Measurements from ENCODE around the gene JSRP1.

The JSRP1 gene

GRCh38 chr19:2232286-2233151, 23.7 kb downstream of the JSRP1 start:
- DNase-seq = no peak

DNA sequence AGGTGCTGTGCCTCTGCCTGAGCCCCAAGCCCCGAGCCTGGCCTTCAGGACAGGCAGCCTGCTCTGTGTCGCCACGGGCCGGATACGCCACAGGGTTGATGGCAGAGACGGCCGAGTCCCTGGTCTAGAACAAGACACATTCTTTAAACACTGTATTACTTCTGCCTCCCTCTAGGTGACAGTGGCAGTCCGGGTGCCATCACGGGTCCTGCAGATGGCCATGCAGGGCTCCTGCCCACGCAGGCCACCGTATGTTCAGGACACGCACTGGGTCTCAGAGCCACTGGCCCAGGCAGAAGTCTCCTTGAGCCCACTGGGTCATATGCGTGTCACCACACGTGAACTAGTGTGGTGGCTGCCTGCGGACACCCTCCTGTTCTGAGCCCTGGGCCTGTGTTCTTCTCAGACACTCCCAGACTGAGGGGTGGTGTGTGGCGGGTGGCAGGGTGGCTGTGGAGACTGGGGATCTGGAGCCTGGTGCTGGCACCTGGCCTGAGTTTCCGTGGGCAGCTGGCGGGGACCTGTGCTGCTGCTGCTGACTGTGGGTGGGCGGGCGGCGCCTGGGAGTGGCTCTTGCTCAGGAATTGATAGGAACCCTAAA, 24.5 kb downstream of the JSRP1 start:
- DNase-seq = no peak

GRCh38 chr19:2230807-2231533, 25.2 kb downstream of the JSRP1 start:
- DNase-seq = no peak

DNA sequence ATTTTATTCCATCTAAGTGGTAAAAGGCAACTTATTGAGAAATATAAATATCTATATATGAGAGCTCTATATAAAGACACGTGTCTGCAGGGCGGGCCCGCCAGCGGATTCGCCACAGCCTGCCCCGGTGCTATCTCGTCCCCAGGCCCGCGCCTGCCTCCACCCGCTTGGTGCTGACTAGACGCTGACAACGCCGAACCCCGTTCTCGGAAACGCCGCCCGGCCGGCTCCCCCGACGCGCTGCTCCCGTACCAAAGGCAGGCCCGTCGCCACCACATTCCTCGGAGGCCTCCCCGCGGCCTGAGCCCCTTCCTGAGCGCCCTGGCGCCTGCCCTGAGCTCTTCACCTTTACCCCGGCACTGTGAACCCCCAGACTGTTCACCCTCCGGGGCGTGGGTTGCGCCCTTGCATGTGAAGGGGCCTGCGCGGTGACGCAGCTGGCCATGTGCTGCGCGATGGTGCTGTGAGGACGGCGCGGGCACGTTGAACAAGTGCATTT, 26.1 kb downstream of the JSRP1 start:
- no peak for DNase-seq

DNA sequence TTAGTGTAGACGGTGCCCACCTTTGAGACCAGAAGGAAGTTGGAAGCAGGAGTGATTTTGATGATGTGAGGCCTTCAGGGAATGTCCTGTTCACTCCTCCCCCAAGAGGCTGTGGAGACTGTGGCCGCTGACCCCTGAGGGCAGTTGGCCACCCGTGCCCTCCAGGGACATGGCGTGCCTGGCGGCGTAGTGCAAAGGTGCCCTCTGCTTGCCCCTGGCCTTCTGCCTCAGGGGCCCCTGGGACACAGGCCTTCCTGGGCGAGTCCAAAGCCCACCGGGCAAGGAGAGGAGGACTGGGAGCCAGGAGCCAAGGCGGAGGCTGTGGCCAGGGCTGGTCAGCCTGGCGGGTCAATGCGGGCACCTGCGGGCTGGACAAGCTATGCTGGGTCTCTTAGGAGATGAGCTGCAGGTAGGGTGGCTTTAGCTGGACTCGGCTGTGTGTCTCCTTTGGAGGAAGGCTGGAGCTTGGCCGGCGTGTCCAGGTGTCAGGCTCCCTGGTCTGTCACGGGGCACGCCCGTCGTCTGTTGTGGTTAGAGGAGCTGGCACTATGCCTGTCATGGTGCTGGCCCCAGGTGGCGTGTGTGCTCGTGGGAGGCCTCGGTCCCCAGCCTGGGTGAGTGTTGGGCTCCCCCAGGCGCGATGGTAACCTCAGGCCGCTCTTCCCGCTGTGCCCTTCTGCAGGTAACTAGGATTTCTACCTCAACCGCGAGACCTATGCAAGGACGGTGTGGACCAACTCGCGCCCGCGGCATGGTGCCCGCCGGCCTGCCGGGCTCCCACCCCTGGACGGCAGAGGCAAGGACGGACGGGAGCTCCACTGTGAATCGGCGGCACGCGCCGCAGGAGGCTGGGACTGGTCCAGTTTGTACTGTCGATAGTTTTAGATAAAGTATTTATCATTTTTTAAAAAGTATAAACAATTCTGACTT, 26.8 kb downstream of the JSRP1 start:
- no peak for DNase-seq

DNA sequence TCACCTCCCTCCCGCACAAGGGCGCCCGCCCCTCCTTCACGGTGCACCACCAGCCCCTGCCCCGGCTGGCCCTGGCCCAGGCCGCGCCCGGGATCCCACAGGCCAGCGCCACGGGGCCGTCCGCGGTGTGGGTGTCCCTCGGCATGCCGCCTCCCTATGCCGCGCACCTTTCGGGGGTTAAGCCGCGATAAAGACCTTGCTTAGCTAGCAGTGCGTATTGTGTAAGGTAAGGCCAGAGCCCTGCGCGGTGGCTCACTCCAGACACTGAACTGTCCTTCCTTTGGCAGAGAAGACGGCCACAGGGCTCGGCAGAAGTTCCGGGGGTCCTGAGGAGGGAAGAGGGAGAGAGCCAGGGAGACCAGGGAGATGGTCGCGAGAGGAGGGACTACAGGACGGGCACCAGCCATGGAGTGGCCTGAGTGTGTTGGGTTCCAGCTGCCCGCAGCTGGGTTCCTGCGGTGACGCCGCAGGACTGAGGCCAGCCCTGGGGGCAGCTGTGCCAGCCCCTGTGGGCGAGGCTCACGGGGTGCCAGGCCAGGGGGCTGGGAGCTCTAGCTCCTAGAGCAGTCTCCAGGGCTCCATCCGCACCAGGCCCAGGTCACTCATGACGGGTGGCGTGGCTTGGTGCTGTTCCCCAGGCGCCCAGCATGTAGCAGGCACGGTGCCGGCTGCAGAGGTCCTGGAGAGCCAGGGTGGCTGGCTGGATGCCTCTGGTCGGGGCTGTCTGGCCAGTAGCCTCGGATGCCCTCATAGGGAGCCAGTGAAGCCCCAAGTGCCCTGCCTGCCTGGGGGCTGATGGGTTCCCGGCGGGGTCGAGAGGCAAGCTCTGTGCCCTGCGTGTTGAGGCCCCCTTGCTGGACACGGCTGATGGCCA, 27.8 kb downstream of the JSRP1 start:
- DNase-seq = no peak

DNA sequence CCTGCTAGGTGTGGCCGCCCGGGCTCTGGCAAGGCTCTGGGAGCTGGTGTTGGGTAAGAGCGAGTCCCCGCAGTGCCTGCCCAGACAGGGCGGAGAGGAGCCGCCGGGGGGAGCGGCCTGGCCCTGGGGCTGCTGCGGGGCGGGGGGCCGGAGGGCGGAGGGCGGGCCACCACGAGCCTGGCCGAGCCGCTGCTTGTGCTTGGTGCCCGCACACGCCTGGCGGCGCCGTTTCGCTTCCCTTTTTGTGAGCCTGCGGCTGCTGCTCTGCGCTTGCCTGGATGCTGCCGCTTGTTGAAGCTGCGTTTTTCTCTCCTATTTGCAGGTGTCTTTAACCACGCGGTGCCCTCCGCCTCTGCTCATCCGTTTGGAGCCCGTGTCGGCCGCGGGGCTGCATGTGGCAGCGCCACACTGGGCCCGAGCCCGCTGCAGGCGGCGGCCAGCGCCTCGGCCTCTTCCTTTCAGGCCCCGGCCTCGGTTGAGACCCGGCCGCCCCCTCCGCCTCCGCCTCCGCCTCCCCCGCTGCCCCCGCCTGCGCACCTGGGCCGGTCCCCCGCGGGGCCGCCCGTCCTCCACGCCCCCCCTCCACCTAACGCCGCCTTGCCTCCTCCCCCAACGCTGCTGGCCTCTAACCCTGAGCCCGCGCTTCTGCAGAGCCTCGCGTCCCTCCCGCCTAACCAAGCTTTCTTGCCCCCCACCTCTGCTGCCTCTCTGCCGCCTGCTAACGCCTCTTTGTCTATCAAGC, 28.6 kb downstream of the JSRP1 start:
- peak; percentile 89 for DNase-seq

GRCh38 chr19:2226840-2227360, 29.3 kb downstream of the JSRP1 start:
- no peak for DNase-seq

DNA sequence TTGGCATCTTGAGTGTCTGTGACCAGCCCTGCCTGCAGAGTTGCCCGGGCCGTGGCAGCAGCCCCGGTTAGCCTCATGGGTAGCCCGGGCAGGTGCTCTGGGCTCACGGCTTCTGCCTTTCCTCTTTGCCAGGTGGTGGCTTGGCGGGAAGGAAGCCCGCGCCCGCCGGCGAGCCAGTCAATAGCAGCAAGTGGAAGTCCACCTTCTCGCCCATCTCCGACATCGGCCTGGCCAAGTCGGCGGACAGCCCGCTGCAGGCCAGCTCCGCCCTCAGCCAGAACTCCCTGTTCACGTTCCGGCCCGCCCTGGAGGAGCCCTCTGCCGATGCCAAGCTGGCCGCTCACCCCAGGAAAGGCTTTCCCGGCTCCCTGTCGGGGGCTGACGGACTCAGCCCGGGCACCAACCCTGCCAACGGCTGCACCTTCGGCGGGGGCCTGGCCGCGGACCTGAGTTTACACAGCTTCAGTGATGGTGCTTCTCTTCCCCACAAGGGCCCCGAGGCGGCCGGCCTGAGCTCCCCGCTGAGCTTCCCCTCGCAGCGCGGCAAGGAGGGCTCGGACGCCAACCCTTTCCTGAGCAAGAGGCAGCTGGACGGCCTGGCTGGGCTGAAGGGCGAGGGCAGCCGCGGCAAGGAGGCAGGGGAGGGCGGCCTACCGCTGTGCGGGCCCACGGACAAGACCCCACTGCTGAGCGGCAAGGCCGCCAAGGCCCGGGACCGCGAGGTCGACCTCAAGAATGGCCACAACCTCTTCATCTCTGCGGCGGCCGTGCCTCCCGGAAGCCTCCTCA, 30.0 kb downstream of the JSRP1 start:
- no peak for DNase-seq

GRCh38 chr19:2225415-2226050, 30.7 kb downstream of the JSRP1 start:
- no peak for DNase-seq

DNA sequence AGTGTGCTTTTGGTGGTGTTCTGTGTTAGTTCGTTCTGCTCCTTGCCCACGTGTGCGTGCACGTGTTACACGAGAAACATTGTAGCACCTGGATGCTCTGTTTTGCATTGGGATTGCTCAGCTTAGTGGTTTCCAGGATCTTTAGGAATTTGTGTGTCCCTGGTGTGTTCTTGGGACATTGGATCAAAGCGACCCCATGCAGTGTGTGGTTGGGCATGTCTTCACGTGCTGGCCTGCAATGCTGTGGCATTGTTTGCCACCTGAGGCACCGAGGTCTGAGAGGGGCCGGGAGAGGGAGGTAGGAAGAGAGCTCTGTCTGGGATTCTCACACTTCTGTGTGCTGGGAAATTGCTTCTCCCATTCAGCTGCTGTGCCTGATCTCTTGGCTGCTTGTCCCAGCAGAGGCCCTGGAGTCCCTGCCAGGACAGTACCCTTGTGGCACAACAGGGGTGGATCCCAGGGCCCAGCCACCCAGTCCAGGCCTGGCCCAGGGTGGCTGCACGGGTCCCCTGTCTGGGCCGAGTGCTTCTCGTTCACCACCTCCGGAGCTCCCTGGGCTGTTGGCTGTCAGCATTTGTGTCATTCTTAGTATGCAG, 31.4 kb downstream of the JSRP1 start:
- DNase-seq = no peak

DNA sequence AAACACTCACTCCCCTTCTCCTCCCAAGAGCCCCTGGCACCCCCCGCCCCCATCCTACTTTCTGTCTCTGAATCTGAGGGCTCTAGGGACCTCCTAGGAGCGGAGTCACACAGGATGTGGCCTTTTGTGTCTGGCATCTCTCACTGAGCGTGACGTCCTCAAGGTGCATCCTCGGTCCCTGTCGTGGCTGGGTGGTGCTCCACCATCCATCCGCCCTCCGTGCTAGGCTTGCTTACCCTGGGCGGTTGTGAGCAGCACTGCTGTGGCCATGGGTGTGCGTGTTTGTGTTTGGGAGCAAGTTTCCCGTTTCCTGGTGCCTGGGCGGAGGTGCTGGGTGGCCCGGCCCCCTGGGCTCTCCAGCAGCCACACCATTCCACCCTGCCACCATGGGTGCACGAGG, 32.3 kb downstream of the JSRP1 start:
- no peak for DNase-seq

- DNase-seq = no peak
These were observed 32.8 kb downstream of the JSRP1 start for GRCh38 chr19:2223391-2223790.

DNA sequence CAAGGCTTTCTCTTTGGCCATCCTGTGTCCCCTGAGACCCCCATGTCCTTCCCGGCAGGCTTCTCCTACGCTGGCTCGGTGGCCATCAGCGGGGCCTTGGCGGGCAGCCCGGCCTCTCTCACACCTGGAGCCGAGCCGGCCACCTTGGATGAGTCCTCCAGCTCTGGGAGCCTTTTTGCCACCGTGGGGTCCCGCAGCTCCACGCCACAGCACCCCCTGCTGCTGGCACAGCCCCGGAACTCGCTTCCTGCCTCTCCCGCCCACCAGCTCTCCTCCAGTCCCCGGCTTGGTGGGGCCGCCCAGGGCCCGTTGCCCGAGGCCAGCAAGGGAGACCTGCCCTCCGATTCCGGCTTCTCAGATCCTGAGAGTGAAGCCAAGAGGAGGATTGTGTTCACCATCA, 34.3 kb downstream of the JSRP1 start:
- no peak for DNase-seq

DNA sequence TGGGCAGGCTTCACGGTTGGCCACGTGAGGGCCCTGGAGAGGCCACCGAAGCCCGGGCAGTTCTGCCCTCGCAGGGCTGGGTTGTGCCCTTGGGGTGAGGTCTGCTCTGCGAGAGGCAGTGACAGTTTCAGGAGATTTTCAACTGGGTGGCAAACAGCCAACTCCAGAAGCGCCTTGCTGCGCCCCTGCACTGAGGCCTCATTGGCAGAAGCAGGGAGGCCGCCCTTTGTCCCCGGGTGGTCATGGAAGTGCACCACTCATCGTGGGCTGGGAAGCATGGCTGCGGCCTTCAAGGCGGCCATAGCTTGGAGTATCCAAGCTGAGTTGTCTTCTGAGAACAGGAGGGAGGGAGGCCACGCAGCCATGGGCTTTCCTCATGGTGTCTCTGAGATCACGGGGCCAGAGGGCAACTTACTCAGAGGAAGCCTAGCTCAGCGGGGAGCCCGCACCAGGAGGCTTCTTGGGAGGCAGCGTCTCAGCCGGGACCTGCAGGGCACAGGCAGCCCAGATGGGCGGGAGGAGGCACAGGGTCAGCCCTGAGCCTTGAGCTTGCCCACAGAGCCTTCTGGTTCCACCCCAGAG, 34.9 kb downstream of the JSRP1 start:
- no peak for DNase-seq

DNA sequence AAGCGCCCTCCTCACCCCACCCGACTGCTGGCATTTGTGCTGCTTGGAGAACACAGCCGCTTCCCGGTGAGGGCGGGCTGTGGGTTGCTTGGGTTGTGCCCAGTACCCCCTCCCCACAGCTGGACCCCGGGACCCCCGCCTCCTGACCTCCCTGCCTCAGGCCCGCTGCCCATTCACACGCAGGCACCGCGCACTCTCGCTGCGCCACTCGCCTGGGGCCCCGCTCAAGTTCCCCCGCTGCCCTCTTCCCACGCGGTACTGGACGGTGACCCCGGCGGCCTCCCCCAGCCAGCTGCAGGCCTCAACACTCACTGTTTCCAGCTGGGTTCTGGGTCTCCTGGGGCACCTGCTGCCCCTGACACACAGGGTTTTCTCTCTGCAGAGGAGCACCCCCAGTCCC, 36.5 kb downstream of the JSRP1 start:
- DNase-seq = no peak

GRCh38 chr19:2217591-2217990, 38.6 kb downstream of the JSRP1 start:
- no peak for DNase-seq
